GM21717 (cell line): ENCODE measurements around the gene F12.
"Not testable (repeated sequence)": the region's sequence is repeated elsewhere in the genome, so short reads cannot be mapped to it uniquely, and the experiment has no call there.

Source experiments
- ATAC-seq: cut with Tn5 transposase; IDR thresholded peaks from one replicate; pipeline ENCODE4 v1.9.1; 2021; ENCODE audit warnings: mild to moderate bottlenecking, moderate library complexity; ENCODE audit not compliant: unreplicated experiment

Gene F12

GRCh38 chr5:177370488-177371119 lies 38.8 kb downstream of the F12 start:
- no peak for ATAC-seq

- no peak for ATAC-seq
Observed at GRCh38 chr5:177369645-177370440, 39.5 kb downstream of the F12 start.

- no peak for ATAC-seq
Observed at GRCh38 chr5:177368869-177369644, 40.3 kb downstream of the F12 start.

GRCh38 chr5:177367981-177368868 lies 41.1 kb downstream of the F12 start:
- ATAC-seq, result no peak

GRCh38 chr5:177367323-177367848 lies 42.0 kb downstream of the F12 start:
- no peak for ATAC-seq

GRCh38 chr5:177366528-177367322 lies 42.6 kb downstream of the F12 start:
- no peak for ATAC-seq

- ATAC-seq, result no peak
Observed at GRCh38 chr5:177365845-177366527, 43.4 kb downstream of the F12 start.

GRCh38 chr5:177364159-177364962 lies 45.0 kb downstream of the F12 start:
- no peak for ATAC-seq

GRCh38 chr5:177363565-177363964 lies 45.8 kb downstream of the F12 start:
- no peak for ATAC-seq

- peak; percentile 35 for ATAC-seq
Observed at GRCh38 chr5:177362610-177363507, 46.5 kb downstream of the F12 start.

GRCh38 chr5:177362292-177362609 lies 47.1 kb downstream of the F12 start:
- no peak for ATAC-seq

GRCh38 chr5:177361418-177362291 lies 47.7 kb downstream of the F12 start:
- ATAC-seq, result no peak

GRCh38 chr5:177360740-177361139 lies 48.6 kb downstream of the F12 start:
- not testable (repeated sequence) for ATAC-seq

- no peak for ATAC-seq
Observed at GRCh38 chr5:177359860-177360259, 49.5 kb downstream of the F12 start.

- ATAC-seq, result no peak
Observed at GRCh38 chr5:177359451-177359851, 49.9 kb downstream of the F12 start.

- no peak for ATAC-seq
Observed at GRCh38 chr5:177358370-177358819, 51.0 kb downstream of the F12 start.
